Measurements from ENCODE around the gene SLC22A23.

Gene SLC22A23

GRCh38 chr6:3307436-3307835, 149.4 kb downstream of the SLC22A23 start:
- Histone ChIP-seq H3K4me3 (ENCODE audit: low read depth in 1 of 2, low read length in 2 of 2) (no peak overlapping the region), H3K27ac (ENCODE audit: low read depth, low read length) (no peak overlapping the region), H3K4me1 (ENCODE audit: control insufficient read depth in 1 of 2, insufficient read depth in 2 of 2, low read length in 2 of 2) (no peaks in the 10 kb centered on the region), H3K9ac (ENCODE audit: low read depth in 1 of 2, low read length in 2 of 2) (no peak overlapping the region), H3K9me3 (ENCODE audit: control insufficient read depth in 1 of 2, low read length in 2 of 2) (no peaks in the 10 kb centered on the region), H3K36me3 (ENCODE audit: control insufficient read depth in 1 of 2, insufficient read depth in 2 of 2, low read length in 2 of 2) (peaks cover 2 to 44% of the 10 kb centered on the region in 2 donors), H3K27me3 (ENCODE audit: control insufficient read depth in 1 of 2, insufficient read depth in 2 of 2, low read length in 2 of 2) (no peaks in the 10 kb centered on the region)

DNA sequence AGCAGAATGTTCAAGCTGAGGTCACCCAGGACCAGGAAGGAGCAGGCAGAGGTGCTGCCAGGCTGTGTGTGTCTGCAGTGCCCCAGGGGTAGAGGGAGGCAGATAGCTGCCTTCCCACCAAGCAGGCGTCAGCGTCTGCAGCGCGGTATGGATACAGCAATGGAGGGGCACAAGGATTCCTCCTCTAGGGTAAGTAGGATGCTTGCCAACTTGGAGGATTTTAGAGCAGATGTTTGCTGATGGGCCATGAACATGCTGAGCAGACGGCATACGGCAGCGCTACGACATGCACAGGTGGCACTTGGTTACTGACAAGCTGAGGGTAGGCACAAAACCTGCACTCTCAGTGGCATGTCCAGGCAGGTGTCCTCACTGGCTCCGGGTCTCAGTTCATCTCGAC, 150.0 kb downstream of the SLC22A23 start:
- H3K4me3 ChIP-seq (ENCODE audit: low read depth in 1 of 2, low read length in 2 of 2): no peak overlapping the region
- H3K27ac ChIP-seq (ENCODE audit: low read depth, low read length): no peak overlapping the region
- H3K27me3 ChIP-seq (ENCODE audit: control insufficient read depth in 1 of 2, insufficient read depth in 2 of 2, low read length in 2 of 2): no peaks in the 10 kb centered on the region
- peaks cover 2 to 44% of the 10 kb centered on the region in 2 donors for H3K36me3 ChIP-seq (ENCODE audit: control insufficient read depth in 1 of 2, insufficient read depth in 2 of 2, low read length in 2 of 2)
- H3K9ac ChIP-seq (ENCODE audit: low read depth in 1 of 2, low read length in 2 of 2): no peak overlapping the region
- no peaks in the 10 kb centered on the region for H3K4me1 ChIP-seq (ENCODE audit: control insufficient read depth in 1 of 2, insufficient read depth in 2 of 2, low read length in 2 of 2)
- H3K9me3 ChIP-seq (ENCODE audit: control insufficient read depth in 1 of 2, low read length in 2 of 2): no peaks in the 10 kb centered on the region

GRCh38 chr6:3305831-3306230, 151.0 kb downstream of the SLC22A23 start:
- Histone ChIP-seq H3K27ac (ENCODE audit: low read depth, low read length) (no peak overlapping the region), H3K4me3 (ENCODE audit: low read depth in 1 of 2, low read length in 2 of 2) (no peak overlapping the region), H3K4me1 (ENCODE audit: control insufficient read depth in 1 of 2, insufficient read depth in 2 of 2, low read length in 2 of 2) (no peaks in the 10 kb centered on the region), H3K9me3 (ENCODE audit: control insufficient read depth in 1 of 2, low read length in 2 of 2) (no peaks in the 10 kb centered on the region), H3K27me3 (ENCODE audit: control insufficient read depth in 1 of 2, insufficient read depth in 2 of 2, low read length in 2 of 2) (no peaks in the 10 kb centered on the region), H3K36me3 (ENCODE audit: control insufficient read depth in 1 of 2, insufficient read depth in 2 of 2, low read length in 2 of 2) (peaks cover 2 to 44% of the 10 kb centered on the region in 2 donors), H3K9ac (ENCODE audit: low read depth in 1 of 2, low read length in 2 of 2) (no peak overlapping the region)

- Histone ChIP-seq H3K4me3 (ENCODE audit: low read depth in 1 of 2, low read length in 2 of 2) (no peak overlapping the region), H3K4me1 (ENCODE audit: control insufficient read depth in 1 of 2, insufficient read depth in 2 of 2, low read length in 2 of 2) (no peaks in the 10 kb centered on the region), H3K27ac (ENCODE audit: low read depth, low read length) (no peak overlapping the region), H3K27me3 (ENCODE audit: control insufficient read depth in 1 of 2, insufficient read depth in 2 of 2, low read length in 2 of 2) (no peaks in the 10 kb centered on the region), H3K36me3 (ENCODE audit: control insufficient read depth in 1 of 2, insufficient read depth in 2 of 2, low read length in 2 of 2) (peaks cover 2 to 44% of the 10 kb centered on the region in 2 donors), H3K9ac (ENCODE audit: low read depth in 1 of 2, low read length in 2 of 2) (no peak overlapping the region), H3K9me3 (ENCODE audit: control insufficient read depth in 1 of 2, low read length in 2 of 2) (no peaks in the 10 kb centered on the region)
Observed at GRCh38 chr6:3305216-3305565, 151.7 kb downstream of the SLC22A23 start.

DNA sequence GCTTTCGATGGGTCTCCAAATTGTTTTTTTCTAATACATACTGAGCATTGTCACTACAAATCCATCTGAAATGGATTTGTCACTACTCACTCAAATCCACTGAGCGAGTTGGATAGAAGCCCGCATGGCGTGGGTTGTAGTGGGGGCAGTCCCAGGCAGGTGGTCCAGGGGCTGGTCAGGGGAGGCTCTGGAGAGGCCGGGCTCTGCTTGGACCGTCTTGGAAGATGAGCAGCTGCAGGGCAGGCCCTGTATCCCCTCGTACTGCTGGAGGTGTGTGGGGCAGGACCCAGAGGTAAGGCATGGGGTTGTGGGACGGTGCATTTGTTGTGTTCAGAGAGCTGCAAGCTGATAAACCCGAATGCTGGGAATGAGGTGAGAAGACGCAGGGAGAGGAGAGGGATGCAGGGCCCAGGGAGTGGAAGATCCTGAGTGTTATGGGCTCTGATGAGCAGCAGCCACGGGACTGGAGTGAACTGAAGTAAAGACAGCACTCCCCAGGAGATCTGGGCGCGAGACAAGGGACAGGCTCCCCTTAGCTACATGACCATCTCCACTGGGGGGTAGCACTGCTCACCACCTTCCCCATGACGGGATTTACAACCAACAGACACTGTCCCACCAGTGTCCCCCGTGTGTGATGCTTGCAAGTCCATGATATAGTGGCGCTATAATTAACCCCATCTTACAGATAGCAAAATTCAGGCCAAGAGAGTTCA, 152.2 kb downstream of the SLC22A23 start:
- peaks cover 2 to 44% of the 10 kb centered on the region in 2 donors for H3K36me3 ChIP-seq (ENCODE audit: control insufficient read depth in 1 of 2, insufficient read depth in 2 of 2, low read length in 2 of 2)
- no peaks in the 10 kb centered on the region for H3K27me3 ChIP-seq (ENCODE audit: control insufficient read depth in 1 of 2, insufficient read depth in 2 of 2, low read length in 2 of 2)
- H3K27ac ChIP-seq (ENCODE audit: low read depth, low read length): no peak overlapping the region
- no peaks in the 10 kb centered on the region for H3K9me3 ChIP-seq (ENCODE audit: control insufficient read depth in 1 of 2, low read length in 2 of 2)
- H3K4me3 ChIP-seq (ENCODE audit: low read depth in 1 of 2, low read length in 2 of 2): no peak overlapping the region
- H3K9ac ChIP-seq (ENCODE audit: low read depth in 1 of 2, low read length in 2 of 2): no peak overlapping the region
- H3K4me1 ChIP-seq (ENCODE audit: control insufficient read depth in 1 of 2, insufficient read depth in 2 of 2, low read length in 2 of 2): no peaks in the 10 kb centered on the region

GRCh38 chr6:3303795-3304411, 152.9 kb downstream of the SLC22A23 start:
- Histone ChIP-seq H3K36me3 (ENCODE audit: control insufficient read depth in 1 of 2, insufficient read depth in 2 of 2, low read length in 2 of 2) (peaks cover 2 to 38% of the 10 kb centered on the region in 2 donors), H3K9me3 (ENCODE audit: control insufficient read depth in 1 of 2, low read length in 2 of 2) (no peaks in the 10 kb centered on the region), H3K4me1 (ENCODE audit: control insufficient read depth in 1 of 2, insufficient read depth in 2 of 2, low read length in 2 of 2) (no peaks in the 10 kb centered on the region), H3K4me3 (ENCODE audit: low read depth in 1 of 2, low read length in 2 of 2) (no peak overlapping the region), H3K27me3 (ENCODE audit: control insufficient read depth in 1 of 2, insufficient read depth in 2 of 2, low read length in 2 of 2) (no peaks in the 10 kb centered on the region), H3K27ac (ENCODE audit: low read depth, low read length) (no peak overlapping the region), H3K9ac (ENCODE audit: low read depth in 1 of 2, low read length in 2 of 2) (no peak overlapping the region)

DNA sequence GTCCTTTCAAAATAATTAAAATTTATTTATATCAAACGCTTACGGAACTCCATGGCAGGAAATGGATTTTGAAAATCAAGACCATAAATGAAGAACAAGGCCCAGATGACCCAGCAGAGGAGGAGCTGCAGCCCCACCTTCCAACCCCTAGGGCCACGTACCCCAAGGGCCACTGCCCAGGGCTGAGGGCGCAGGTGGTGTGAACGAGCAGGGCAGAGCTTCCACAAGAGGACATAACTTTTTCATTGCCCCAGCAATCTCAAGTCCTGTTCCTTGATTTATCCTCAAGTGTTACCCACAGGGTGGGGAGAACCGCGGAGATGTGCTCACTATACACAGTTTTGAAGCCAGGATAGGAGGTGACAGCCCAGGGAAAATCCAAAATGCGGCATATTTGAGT, 155.3 kb downstream of the SLC22A23 start:
- Histone ChIP-seq H3K9ac (ENCODE audit: low read depth in 1 of 2, low read length in 2 of 2) (no peak overlapping the region), H3K27ac (ENCODE audit: low read depth, low read length) (no peak overlapping the region), H3K36me3 (ENCODE audit: control insufficient read depth in 1 of 2, insufficient read depth in 2 of 2, low read length in 2 of 2) (peaks cover 11 to 36% of the 10 kb centered on the region in 2 donors), H3K4me1 (ENCODE audit: control insufficient read depth in 1 of 2, insufficient read depth in 2 of 2, low read length in 2 of 2) (peaks cover 0 to under 1% of the 10 kb centered on the region in 2 donors), H3K4me3 (ENCODE audit: low read depth in 1 of 2, low read length in 2 of 2) (no peak overlapping the region), H3K9me3 (ENCODE audit: control insufficient read depth in 1 of 2, low read length in 2 of 2) (no peaks in the 10 kb centered on the region), H3K27me3 (ENCODE audit: control insufficient read depth in 1 of 2, insufficient read depth in 2 of 2, low read length in 2 of 2) (no peaks in the 10 kb centered on the region)

DNA sequence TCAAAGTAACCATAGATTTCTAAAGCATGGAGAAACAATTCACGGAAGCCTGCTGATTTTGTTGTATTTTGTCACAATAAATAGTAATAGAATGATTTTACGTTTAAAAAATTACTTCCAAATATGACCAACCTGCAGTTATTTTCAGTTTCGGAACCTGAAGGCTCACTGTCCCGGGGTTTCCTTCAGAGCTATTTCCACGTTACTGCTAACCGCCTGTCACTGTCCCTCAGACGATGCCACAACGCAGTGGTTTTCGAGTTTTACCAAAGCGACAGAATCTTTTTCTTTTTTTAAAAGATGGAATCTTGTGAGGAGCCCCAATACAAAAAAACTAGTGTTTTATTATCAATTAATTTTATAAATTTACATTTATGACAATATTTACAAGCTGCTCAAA, 157.6 kb downstream of the SLC22A23 start:
- Histone ChIP-seq H3K27me3 (ENCODE audit: control insufficient read depth in 1 of 2, insufficient read depth in 2 of 2, low read length in 2 of 2) (no peaks in the 10 kb centered on the region), H3K4me3 (ENCODE audit: low read depth in 1 of 2, low read length in 2 of 2) (no peak overlapping the region), H3K9me3 (ENCODE audit: control insufficient read depth in 1 of 2, low read length in 2 of 2) (no peaks in the 10 kb centered on the region), H3K9ac (ENCODE audit: low read depth in 1 of 2, low read length in 2 of 2) (no peak overlapping the region), H3K27ac (ENCODE audit: low read depth, low read length) (no peak overlapping the region), H3K4me1 (ENCODE audit: control insufficient read depth in 1 of 2, insufficient read depth in 2 of 2, low read length in 2 of 2) (peaks cover 10 to 14% of the 10 kb centered on the region in 2 donors), H3K36me3 (ENCODE audit: control insufficient read depth in 1 of 2, insufficient read depth in 2 of 2, low read length in 2 of 2) (peaks cover 27 to 34% of the 10 kb centered on the region in 2 donors)

DNA sequence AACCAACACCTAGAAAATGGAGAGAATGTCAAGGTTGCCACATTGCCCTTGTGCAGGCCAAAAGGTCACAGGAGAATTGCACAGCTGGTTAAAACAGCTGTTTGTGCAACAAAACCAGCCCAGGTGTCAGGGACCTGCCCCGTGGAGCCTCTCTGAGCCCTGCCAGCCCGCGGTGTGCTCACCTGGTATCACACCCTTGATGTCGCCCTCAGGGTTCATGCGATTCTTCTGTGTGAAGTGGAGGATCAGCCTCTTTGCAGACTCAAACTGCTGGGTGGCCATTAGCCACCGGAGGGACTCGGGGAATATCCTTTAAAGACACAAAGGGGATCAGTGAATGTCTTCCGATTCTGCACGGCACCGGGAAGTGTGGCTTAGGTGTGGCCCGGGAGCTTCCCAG, 158.9 kb downstream of the SLC22A23 start:
- no peak overlapping the region for H3K4me3 ChIP-seq (ENCODE audit: low read depth in 1 of 2, low read length in 2 of 2)

GRCh38 chr6:3297006-3297405, 159.8 kb downstream of the SLC22A23 start:
- H3K36me3 ChIP-seq (ENCODE audit: control insufficient read depth in 1 of 2, insufficient read depth in 2 of 2, low read length in 2 of 2): peaks cover 27 to 53% of the 10 kb centered on the region in 2 donors

More for the DNA sequence above, 158.9 kb downstream of the SLC22A23 start:
- no peak overlapping the region for H3K27ac ChIP-seq (ENCODE audit: low read depth, low read length)
- H3K4me1 ChIP-seq (ENCODE audit: control insufficient read depth in 1 of 2, insufficient read depth in 2 of 2, low read length in 2 of 2): peaks cover 10 to 14% of the 10 kb centered on the region in 2 donors
- H3K9me3 ChIP-seq (ENCODE audit: control insufficient read depth in 1 of 2, low read length in 2 of 2): no peaks in the 10 kb centered on the region
- no peak overlapping the region for H3K9ac ChIP-seq (ENCODE audit: low read depth in 1 of 2, low read length in 2 of 2)
- H3K36me3 ChIP-seq (ENCODE audit: control insufficient read depth in 1 of 2, insufficient read depth in 2 of 2, low read length in 2 of 2): peaks cover 27 to 44% of the 10 kb centered on the region in 2 donors
- H3K27me3 ChIP-seq (ENCODE audit: control insufficient read depth in 1 of 2, insufficient read depth in 2 of 2, low read length in 2 of 2): no peaks in the 10 kb centered on the region

More at GRCh38 chr6:3297006-3297405, 159.8 kb downstream of the SLC22A23 start:
- Histone ChIP-seq H3K9me3 (ENCODE audit: control insufficient read depth in 1 of 2, low read length in 2 of 2) (no peaks in the 10 kb centered on the region), H3K9ac (ENCODE audit: low read depth in 1 of 2, low read length in 2 of 2) (no peak overlapping the region), H3K27ac (ENCODE audit: low read depth, low read length) (no peak overlapping the region), H3K4me3 (ENCODE audit: low read depth in 1 of 2, low read length in 2 of 2) (no peak overlapping the region), H3K27me3 (ENCODE audit: control insufficient read depth in 1 of 2, insufficient read depth in 2 of 2, low read length in 2 of 2) (no peaks in the 10 kb centered on the region), H3K4me1 (ENCODE audit: control insufficient read depth in 1 of 2, insufficient read depth in 2 of 2, low read length in 2 of 2) (peaks cover 10 to 14% of the 10 kb centered on the region in 2 donors)
